Prostate gland (tissue), 2 donors: ENCODE data around the gene GATA5.

ENCODE experiments used
- CTCF ChIP-seq, 4 experiments: fragments of 200-600 bp in 2 of 4; fragments of 450-650 bp in 2 of 4; sonication (generic) in 2 of 4; IDR thresholded peaks; 1 replicate in 3 of 4; 2 replicates in 1 of 4; pipeline ENCODE4 v1.5.1; 2016 to 2019; ENCODE audit warnings: antibody characterized with exemption in 4 of 4, mild to moderate bottlenecking in 2 of 4, moderate library complexity in 2 of 4
- POLR2A ChIP-seq: fragments of 450-650 bp; IDR thresholded peaks from one replicate; pipeline ENCODE4 v1.6.1; 2016; ENCODE audit warnings: antibody characterized with exemption, mild to moderate bottlenecking

GRCh38 chr20:62458275-62459251 lies 17.2 kb downstream of the GATA5 start:
- TF ChIP-seq CTCF (IDR thresholded peaks at IDR 0.05), result no peak
- TF ChIP-seq POLR2A, result no peak
